ENCODE data around the gene TMEM245. TPM values are rescaled to one million over a fixed set of nuclear protein-coding genes. Genes with fewer than 3 reads are reported as not detected.
"Not testable (repeated sequence)": the region's sequence is repeated elsewhere in the genome, so short reads cannot be mapped to it uniquely, and the experiment has no call there.

Gene TMEM245
- total RNA-seq, 4 donors from 2014 or later, result 222 to 549 (median 318) TPM

- DNase-seq, result no peak
- TF ChIP-seq POLR2A (IDR thresholded peaks at IDR 0.05) (no peak), CTCF (IDR thresholded peaks at IDR 0.05) (no peak)
- Histone ChIP-seq H3K9me3 (no peaks in the 10 kb centered on the region), H3K27ac (no peak overlapping the region), H3K36me3 (peaks cover 40 to 45% of the 10 kb centered on the region in 2 donors), H3K4me1 (peaks cover 6 to 7% of the 10 kb centered on the region in 2 donors), H3K4me3 (replicated peaks in 1 of 3) (no peak overlapping the region), H3K27me3 (no peaks in the 10 kb centered on the region)
- WGBS, 2 donors, result 61 to 76% methylated on average over 3 of the region's 3 CpGs
- intact Hi-C loops (cut with DNase I), result no loop called here
Observed at GRCh38 chr9:109060191-109060590, 59.6 kb downstream of the TMEM245 start.

- H3K4me1 ChIP-seq; H3K9me3 ChIP-seq; intact Hi-C loops (cut with DNase I); DNase-seq; H3K27ac ChIP-seq; H3K27me3 ChIP-seq; H3K4me3 ChIP-seq (replicated peaks in 1 of 3): not testable (repeated sequence)
- WGBS, 2 donors, result 96 to 97% methylated on average over 4 of the region's 4 CpGs
- peaks cover 36 to 62% of the 10 kb centered on the region in 2 donors for H3K36me3 ChIP-seq
Observed at GRCh38 chr9:109053121-109053520, 66.6 kb downstream of the TMEM245 start.

- no peak for TF ChIP-seq POLR2A (IDR thresholded peaks at IDR 0.05)
- no peak for TF ChIP-seq CTCF (IDR thresholded peaks at IDR 0.05)
- no peaks in the 10 kb centered on the region for H3K27me3 ChIP-seq
- H3K4me1 ChIP-seq, result no peaks in the 10 kb centered on the region
- 86 to 89% methylated on average over 2 of the region's 2 CpGs for WGBS, 2 donors
- no peaks in the 10 kb centered on the region for H3K9me3 ChIP-seq
- no peak overlapping the region for H3K27ac ChIP-seq
- peaks cover 40 to 64% of the 10 kb centered on the region in 2 donors for H3K36me3 ChIP-seq
- no peak for DNase-seq
- intact Hi-C loops (cut with DNase I), result no loop called here
- H3K4me3 ChIP-seq (replicated peaks in 1 of 3), result no peak overlapping the region
Observed at GRCh38 chr9:109052416-109052815, 67.3 kb downstream of the TMEM245 start.

GRCh38 chr9:109051733-109052132, 68.0 kb downstream of the TMEM245 start:
- no peaks in the 10 kb centered on the region for H3K4me1 ChIP-seq
- H3K36me3 ChIP-seq, result peaks cover 40 to 64% of the 10 kb centered on the region in 2 donors
- no peak overlapping the region for H3K4me3 ChIP-seq (replicated peaks in 1 of 3)
- TF ChIP-seq POLR2A (IDR thresholded peaks at IDR 0.05) (no peak), CTCF (IDR thresholded peaks at IDR 0.05) (no peak)
- H3K27ac ChIP-seq, result no peak overlapping the region
- no peak for DNase-seq
- intact Hi-C loops (cut with DNase I), result no loop called here
- H3K9me3 ChIP-seq, result no peaks in the 10 kb centered on the region
- 91 to 95% methylated on average over 1 of the region's 1 CpG for WGBS, 2 donors
- H3K27me3 ChIP-seq, result no peaks in the 10 kb centered on the region

GRCh38 chr9:109050444-109050843, 69.3 kb downstream of the TMEM245 start:
- DNase-seq, result no peak
- TF ChIP-seq CTCF (IDR thresholded peaks at IDR 0.05), result no peak
- no peak for TF ChIP-seq POLR2A (IDR thresholded peaks at IDR 0.05)
- Histone ChIP-seq H3K27ac (no peak overlapping the region), H3K4me3 (replicated peaks in 1 of 3) (no peak overlapping the region), H3K4me1 (no peaks in the 10 kb centered on the region), H3K36me3 (peaks cover 46 to 71% of the 10 kb centered on the region in 2 donors), H3K9me3 (no peaks in the 10 kb centered on the region), H3K27me3 (no peaks in the 10 kb centered on the region)
- intact Hi-C loops (cut with DNase I), result no loop called here
- whole genome bisulfite sequencing, 2 donors, result 80 to 82% methylated on average over 7 of the region's 7 CpGs

- peaks cover 52 to 65% of the 10 kb centered on the region in 2 donors for H3K36me3 ChIP-seq
- H3K9me3 ChIP-seq, result no peaks in the 10 kb centered on the region
- no peak overlapping the region for H3K27ac ChIP-seq
- WGBS, 2 donors, result 83 to 94% methylated on average over 3 of the region's 3 CpGs
- intact Hi-C loops (cut with DNase I), result no loop called here
- no peaks in the 10 kb centered on the region for H3K27me3 ChIP-seq
- no peak for TF ChIP-seq CTCF (IDR thresholded peaks at IDR 0.05)
- no peak for TF ChIP-seq POLR2A (IDR thresholded peaks at IDR 0.05)
- DNase-seq, result no peak
- no peaks in the 10 kb centered on the region for H3K4me1 ChIP-seq
- H3K4me3 ChIP-seq (replicated peaks in 1 of 3), result no peak overlapping the region
Observed at GRCh38 chr9:109048822-109049221, 70.9 kb downstream of the TMEM245 start.
